KMS-11 (cell line): ENCODE measurements around the gene KRT26.

Experiments used
- H2AFZ ChIP-seq: fragments of 200-600 bp; sonication (generic); 2 replicates; pipeline ENCODE4 v1.6.1; 2016; ENCODE audit warnings: antibody characterized with exemption, mixed run types, low read depth
- H3K27ac ChIP-seq: fragments of 200-600 bp; sonication (generic); 2 replicates; pipeline ENCODE4 v1.6.1; 2016; ENCODE audit warnings: mild to moderate bottlenecking, mixed run types
- H3K27me3 ChIP-seq: fragments of 200-600 bp; sonication (generic); 2 replicates; pipeline ENCODE4 v1.6.1; 2017; ENCODE audit warnings: mild to moderate bottlenecking, low read depth, mixed run types, moderate library complexity; ENCODE audit not compliant: insufficient read depth
- H3K36me3 ChIP-seq: fragments of 200-600 bp; sonication (generic); 2 replicates; pipeline ENCODE4 v1.6.1; 2017; ENCODE audit warnings: mild to moderate bottlenecking, mixed run types; ENCODE audit not compliant: insufficient read depth
- H3K4me1 ChIP-seq: fragments of 200-600 bp; sonication (generic); 2 replicates; pipeline ENCODE4 v1.6.1; 2016; ENCODE audit warnings: mild to moderate bottlenecking, low read depth, mixed run types; ENCODE audit not compliant: poor library complexity, severe bottlenecking
- H3K4me2 ChIP-seq: fragments of 200-600 bp; sonication (generic); 2 replicates; pipeline ENCODE4 v1.7.0; 2016; ENCODE audit warnings: mild to moderate bottlenecking, mixed run types
- H3K4me3 ChIP-seq: fragments of 200-600 bp; sonication (generic); IDR thresholded peaks from 2 replicates; pipeline ENCODE4 v1.6.1; 2017; ENCODE audit warnings: low read depth, low read length, mixed read lengths; ENCODE audit not compliant: insufficient read depth
- H3K79me2 ChIP-seq: fragments of 200-600 bp; sonication (generic); 2 replicates; pipeline ENCODE4 v1.6.1; 2016; ENCODE audit warnings: low read depth, mixed run types; ENCODE audit not compliant: insufficient read depth
- H3K9ac ChIP-seq: fragments of 200-600 bp; sonication (generic); 2 replicates; pipeline ENCODE4 v1.6.1; 2016; ENCODE audit warnings: mild to moderate bottlenecking, mixed run types
- H4K20me1 ChIP-seq: fragments of 200-600 bp; sonication (generic); 2 replicates; pipeline ENCODE4 v1.6.1; 2016; ENCODE audit warnings: mild to moderate bottlenecking, mixed run types; ENCODE audit not compliant: insufficient read depth
- TF ChIP-seq, protein P1 (sequence below): fragments of 200-600 bp; sonication (generic); conservative IDR thresholded peaks from 2 replicates; pipeline ENCODE4 v1.6.1; 2017; ENCODE audit warnings: low read depth, mild to moderate bottlenecking, antibody characterized with exemption, low read length, moderate library complexity, mixed read lengths

KRT26 gene

DNA sequence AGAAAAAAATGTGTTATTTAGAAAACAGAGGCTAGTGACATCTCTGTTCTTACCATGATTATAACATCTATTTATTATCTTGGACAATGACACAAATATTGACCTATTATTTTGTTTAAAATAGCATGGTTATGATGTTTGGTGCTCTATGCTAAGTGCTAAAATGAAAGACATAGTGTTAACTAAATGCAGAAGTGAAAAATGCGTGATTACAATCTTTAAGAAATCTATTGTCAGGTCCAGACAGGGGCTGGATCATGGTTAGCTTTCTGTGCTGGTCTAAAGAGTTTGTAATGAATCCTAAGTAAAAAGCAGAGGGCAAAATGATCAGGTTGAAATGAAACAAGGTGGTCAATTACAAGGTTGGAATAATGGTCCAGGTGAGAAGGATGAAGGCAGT lies 28.4 kb upstream of the KRT26 start:
- Histone ChIP-seq H3K4me3 (no peak overlapping the region), H3K27ac (no peak overlapping the region), H3K27me3 (no peaks in the 10 kb centered on the region), H3K36me3 (no peaks in the 10 kb centered on the region), H3K9ac (no peak overlapping the region), H3K4me2 (no peak overlapping the region), H3K79me2 (no peaks in the 10 kb centered on the region), H2AFZ (no peak overlapping the region), H4K20me1 (no peaks in the 10 kb centered on the region), H3K4me1 (peaks cover 3% of the 10 kb centered on the region)
- TF ChIP-seq, protein P1, sequence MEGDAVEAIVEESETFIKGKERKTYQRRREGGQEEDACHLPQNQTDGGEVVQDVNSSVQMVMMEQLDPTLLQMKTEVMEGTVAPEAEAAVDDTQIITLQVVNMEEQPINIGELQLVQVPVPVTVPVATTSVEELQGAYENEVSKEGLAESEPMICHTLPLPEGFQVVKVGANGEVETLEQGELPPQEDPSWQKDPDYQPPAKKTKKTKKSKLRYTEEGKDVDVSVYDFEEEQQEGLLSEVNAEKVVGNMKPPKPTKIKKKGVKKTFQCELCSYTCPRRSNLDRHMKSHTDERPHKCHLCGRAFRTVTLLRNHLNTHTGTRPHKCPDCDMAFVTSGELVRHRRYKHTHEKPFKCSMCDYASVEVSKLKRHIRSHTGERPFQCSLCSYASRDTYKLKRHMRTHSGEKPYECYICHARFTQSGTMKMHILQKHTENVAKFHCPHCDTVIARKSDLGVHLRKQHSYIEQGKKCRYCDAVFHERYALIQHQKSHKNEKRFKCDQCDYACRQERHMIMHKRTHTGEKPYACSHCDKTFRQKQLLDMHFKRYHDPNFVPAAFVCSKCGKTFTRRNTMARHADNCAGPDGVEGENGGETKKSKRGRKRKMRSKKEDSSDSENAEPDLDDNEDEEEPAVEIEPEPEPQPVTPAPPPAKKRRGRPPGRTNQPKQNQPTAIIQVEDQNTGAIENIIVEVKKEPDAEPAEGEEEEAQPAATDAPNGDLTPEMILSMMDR: no peak

- Histone ChIP-seq H4K20me1 (no peaks in the 10 kb centered on the region), H2AFZ (no peak within 1 kb of the TSS), H3K27ac (no peak within 1 kb of the TSS), H3K4me1 (peaks cover 3% of the 10 kb centered on the region), H3K4me3 (no peak within 1 kb of the TSS), H3K36me3 (no peaks in the 10 kb centered on the region), H3K79me2 (no peaks in the 10 kb centered on the region), H3K4me2 (no peak within 1 kb of the TSS), H3K9ac (no peak within 1 kb of the TSS), H3K27me3 (no peaks in the 10 kb centered on the region)
- TF ChIP-seq, protein P1: no peak
Measured at GRCh38 chr17:40799859-40800258, 27.9 kb upstream of the KRT26 start, which contains the start of gene KRT28. Gene KRT28 (minus strand): TSS chr17:40799959. CDS start chr17:40799893, 66 bp downstream.

GRCh38 chr17:40796846-40797245 lies 24.8 kb upstream of the KRT26 start:
- no peak overlapping the region for H3K27ac ChIP-seq
- no peak overlapping the region for H3K4me3 ChIP-seq
- H4K20me1 ChIP-seq: no peaks in the 10 kb centered on the region
- H3K27me3 ChIP-seq: no peaks in the 10 kb centered on the region
- TF ChIP-seq, protein P1: no peak
- H2AFZ ChIP-seq: no peak overlapping the region
- H3K36me3 ChIP-seq: no peaks in the 10 kb centered on the region
- H3K9ac ChIP-seq: no peak overlapping the region
- no peaks in the 10 kb centered on the region for H3K79me2 ChIP-seq
- H3K4me2 ChIP-seq: no peak overlapping the region
- H3K4me1 ChIP-seq: no peaks in the 10 kb centered on the region

DNA sequence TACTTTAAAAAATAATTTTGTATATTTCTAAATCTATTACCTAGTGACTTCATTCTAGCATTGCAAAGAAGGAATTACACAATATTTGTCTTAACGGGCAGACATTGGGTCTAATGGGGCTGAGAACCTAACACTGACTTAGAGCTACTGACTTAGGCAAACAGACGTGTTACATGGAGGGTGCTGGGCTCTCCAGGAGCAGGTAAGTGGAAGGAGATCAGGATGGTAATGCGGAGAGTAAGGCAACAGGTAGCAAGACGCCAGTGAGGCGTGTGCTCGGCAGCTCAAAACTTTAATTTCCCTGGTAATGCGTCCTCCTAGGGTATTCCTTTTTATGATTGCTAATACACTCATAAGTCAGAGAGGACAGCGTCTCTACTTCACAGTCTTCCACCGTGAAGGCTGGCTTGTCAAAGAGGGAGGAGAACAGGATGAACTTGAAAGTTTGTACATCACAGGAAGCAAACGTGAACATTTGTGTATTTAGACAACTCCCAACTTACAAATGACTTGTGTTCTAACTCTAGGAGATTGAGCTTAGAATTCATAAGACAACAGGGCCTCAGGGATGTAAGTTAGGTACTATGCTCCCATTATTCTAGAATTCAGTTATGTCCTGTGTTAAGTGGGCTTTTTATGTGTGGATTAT lies 23.1 kb upstream of the KRT26 start:
- Histone ChIP-seq H3K36me3 (no peaks in the 10 kb centered on the region), H3K9ac (no peak overlapping the region), H3K79me2 (no peaks in the 10 kb centered on the region), H3K4me3 (no peak overlapping the region), H3K4me2 (no peak overlapping the region), H3K4me1 (no peaks in the 10 kb centered on the region), H4K20me1 (no peaks in the 10 kb centered on the region), H3K27ac (no peak overlapping the region), H2AFZ (no peak overlapping the region), H3K27me3 (no peaks in the 10 kb centered on the region)
- TF ChIP-seq, protein P1: no peak
